IPS-18c (cell line): ENCODE results near the gene SNX25.

Experiments
- H3K4me3 ChIP-seq: 2 replicates; pipeline ENCODE4 v1.7.0; 2013; ENCODE audit warnings: low read depth, mild to moderate bottlenecking, low read length, moderate library complexity; ENCODE audit not compliant: insufficient read depth
- H3K9me3 ChIP-seq: one replicate; pipeline ENCODE4 v1.6.1; 2013; ENCODE audit warnings: mild to moderate bottlenecking, low read length, moderate library complexity; ENCODE audit not compliant: control insufficient read depth, insufficient read depth

Gene SNX25

GRCh38 chr4:185369731-185370130 is 160.3 kb downstream of the SNX25 start:
- H3K9me3 ChIP-seq, result no peaks in the 10 kb centered on the region
- no peak overlapping the region for H3K4me3 ChIP-seq

GRCh38 chr4:185370268-185370949 is 161.0 kb downstream of the SNX25 start:
- no peaks in the 10 kb centered on the region for H3K9me3 ChIP-seq
- no peak overlapping the region for H3K4me3 ChIP-seq

DNA sequence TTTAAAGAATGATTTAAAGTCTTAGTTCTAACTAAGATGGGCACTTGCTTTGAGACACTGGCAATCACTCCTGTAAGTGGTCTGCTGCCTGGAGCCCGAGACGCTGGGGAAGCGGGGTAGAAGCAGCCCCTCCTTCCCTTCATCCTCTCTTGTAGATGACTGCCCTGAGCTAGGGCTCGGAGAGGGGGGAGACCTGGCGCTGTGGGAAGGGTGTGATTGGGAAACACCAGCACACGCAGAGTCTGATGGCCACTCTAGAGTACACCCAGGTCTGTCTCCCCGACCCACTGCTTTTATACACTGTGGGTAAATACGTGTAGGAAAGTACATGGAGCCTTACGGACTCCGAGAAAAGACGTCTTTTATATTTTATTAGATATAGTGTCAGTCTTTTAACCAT is 162.3 kb downstream of the SNX25 start:
- no peak overlapping the region for H3K4me3 ChIP-seq

DNA sequence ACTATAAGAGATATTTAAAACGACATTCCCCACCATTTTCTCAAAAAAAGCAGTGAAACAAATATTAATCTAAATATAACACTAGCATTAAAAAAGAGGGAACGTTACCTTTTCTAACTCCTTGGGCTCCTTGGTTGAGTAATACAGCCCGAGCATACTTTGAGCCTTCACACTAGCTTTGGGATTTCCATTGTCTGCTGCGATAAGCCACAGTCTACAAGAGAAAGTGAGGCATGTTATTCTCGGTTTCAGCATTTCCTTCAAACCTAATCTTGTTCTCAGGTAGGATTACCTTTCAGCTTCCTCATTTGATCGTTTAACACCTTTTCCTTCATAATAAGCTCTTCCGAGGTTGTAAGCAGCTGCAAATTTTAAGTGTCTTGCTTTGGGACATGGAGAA is 164.6 kb downstream of the SNX25 start:
- H3K4me3 ChIP-seq, result no peak overlapping the region

More for the DNA sequence above, 162.3 kb downstream of the SNX25 start:
- no peaks in the 10 kb centered on the region for H3K9me3 ChIP-seq

DNA sequence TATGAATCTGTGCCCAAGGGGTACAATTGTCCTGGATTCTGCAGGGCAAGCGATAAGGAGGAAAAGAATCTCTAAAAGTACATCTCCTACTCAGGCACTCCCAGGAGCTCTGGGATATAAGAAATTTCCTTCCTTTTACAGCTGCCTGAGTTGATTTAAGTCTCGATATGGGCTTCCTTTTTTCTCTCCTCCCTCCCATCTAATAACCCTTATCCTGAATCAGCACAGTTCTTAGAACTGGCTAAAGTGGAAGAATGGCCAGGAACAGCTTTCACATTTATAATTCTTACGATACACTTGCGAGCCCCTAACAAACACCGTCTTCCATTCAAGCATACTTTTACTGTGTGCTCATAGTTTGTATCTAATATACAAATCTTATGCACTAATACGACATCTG is 165.2 kb downstream of the SNX25 start:
- no peaks in the 10 kb centered on the region for H3K9me3 ChIP-seq
- no peak overlapping the region for H3K4me3 ChIP-seq

More for the DNA sequence above, 164.6 kb downstream of the SNX25 start:
- no peaks in the 10 kb centered on the region for H3K9me3 ChIP-seq

DNA sequence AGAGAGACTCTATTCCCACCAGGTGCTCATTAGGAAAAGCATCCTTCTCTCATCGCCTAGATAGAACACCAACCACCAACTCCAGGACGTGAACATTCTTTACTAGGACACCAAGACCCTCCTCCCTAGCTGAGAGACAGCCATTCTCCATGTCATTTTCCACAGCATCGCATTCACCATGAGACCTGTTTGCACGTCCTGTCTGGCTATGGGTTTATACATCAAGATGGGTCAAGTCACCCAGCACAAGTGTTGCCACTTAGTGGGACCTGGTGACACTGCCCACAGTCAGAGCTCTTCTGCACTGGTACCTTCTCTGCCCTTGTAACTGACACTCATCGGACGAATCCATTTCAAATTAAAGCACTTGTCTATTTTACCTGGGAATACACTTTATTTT is 168.9 kb downstream of the SNX25 start:
- no peak overlapping the region for H3K4me3 ChIP-seq
- no peaks in the 10 kb centered on the region for H3K9me3 ChIP-seq

DNA sequence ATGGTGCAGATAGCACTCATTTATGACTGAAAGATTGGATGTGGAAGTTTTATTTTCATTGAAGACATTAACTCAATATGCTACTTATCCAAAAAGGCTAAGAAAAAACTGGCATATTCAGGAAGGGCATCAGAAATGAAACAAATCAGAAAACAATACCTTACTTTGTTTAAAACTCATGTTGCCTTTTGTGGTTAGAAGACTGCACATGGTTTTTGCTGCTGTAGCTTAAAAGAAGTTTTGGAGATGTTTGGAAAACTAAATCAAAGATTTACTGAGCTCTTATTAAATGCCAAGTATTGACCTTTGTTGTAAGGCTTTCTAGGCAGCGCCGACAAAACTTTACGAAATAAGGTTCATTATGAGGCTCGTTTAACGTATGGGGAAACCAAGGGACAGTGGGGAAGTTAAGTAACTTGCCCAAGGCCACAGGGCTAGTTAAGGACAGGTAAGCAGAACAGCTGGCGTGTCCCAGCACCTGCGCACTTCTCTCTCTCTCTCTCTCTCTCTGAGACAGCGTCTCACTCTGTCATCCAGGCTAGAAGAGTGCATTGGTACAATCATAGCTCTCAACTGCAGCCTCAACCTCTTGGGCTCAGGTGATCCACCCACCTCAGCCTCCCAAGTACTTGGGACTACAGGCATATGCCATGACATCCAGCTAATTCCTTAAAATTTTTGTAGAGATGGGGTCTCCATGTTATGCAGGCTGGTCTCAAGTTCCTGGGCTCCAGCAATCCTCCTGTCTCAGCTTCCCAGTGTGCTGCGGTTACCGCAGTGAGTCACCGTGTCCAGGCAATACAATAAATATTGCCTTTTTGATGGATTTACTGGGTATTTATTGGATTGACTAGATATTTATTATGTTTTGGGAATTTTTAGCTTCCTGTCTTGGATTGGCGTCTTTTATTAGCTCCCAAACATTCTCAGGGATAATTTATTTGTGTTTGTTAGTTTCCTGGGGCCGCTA is 170.2 kb downstream of the SNX25 start:
- no peaks in the 10 kb centered on the region for H3K9me3 ChIP-seq
- no peak overlapping the region for H3K4me3 ChIP-seq

DNA sequence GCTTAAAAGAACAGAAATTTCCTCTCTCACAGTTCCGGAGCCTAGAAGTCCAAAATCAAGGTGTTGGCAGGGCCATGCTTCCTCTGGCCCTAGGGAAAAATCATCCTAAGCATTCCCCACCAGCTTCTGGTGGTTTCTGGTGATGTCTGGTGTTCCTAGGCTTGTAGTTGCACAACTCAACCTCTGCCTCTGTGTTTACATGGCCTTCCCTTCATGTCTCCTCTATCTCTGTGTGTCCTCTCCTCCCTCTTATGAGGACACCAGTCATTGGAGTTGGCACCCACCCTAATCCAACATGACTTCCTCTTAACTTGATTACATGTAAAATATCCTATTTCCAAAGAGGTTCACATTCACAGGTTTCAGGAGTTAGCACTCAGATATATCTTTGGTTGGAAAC is 170.9 kb downstream of the SNX25 start:
- Histone ChIP-seq H3K4me3 (no peak overlapping the region), H3K9me3 (no peaks in the 10 kb centered on the region)

DNA sequence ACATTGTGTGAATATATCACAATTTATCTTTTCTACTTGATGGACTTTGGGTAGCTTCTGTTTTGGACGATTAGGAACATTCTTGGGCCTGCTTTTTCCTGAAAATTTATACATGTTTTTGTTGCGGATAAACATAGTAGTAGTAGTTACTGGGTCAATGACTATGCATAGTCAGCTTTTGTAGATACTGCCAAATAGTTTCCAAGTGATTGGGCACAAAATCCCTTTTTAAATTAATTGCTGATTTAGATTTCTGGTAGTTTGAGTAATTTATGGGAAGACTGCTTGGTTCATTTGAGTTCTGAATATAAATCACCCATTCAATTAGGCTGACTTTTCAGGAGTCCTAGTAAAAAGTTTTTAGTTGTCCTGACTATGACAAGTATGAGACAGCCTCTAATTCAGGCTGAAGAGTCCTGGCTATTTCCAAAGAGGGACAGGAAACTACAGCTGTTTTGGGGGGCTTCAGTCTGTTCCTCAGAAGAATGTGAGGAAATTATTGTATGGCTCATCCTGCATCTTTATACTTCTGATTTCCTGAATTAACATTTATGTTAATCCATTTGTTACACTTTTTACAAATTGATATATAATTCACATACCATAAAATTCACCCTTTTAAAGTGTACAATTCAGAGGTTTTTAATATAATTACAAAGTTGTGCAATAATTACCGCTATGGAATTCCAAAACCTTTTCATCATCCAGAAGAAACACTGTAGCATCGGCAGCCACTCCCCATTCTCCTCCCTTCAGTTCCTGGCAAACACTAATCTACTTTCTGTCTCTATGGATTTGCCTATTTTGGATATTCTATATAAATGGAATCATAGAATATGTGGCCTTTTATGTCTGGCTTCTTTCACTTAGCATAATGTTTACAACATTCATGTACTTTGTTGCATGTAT is 172.1 kb downstream of the SNX25 start:
- H3K4me3 ChIP-seq, result no peak overlapping the region
- no peaks in the 10 kb centered on the region for H3K9me3 ChIP-seq

DNA sequence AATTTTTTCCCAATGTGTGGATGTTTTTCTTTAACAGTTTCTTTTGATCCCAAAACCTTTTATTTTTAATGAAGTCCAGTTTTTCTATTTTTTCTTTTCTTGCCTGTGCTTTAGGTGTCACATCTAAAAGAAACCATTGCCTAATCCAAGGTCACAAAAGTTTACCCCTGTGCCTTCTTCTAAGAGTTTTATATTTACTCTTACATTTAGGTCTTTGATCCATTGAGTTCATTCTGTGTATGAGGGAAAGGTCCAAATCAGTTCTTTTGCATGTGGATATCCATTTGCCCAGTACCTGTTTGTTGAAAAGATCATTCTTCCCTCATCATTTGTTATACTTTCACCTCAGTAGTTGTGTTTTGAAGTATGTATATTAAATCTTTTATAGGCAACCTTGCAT is 173.4 kb downstream of the SNX25 start:
- Histone ChIP-seq H3K4me3 (no peak overlapping the region), H3K9me3 (no peaks in the 10 kb centered on the region)

DNA sequence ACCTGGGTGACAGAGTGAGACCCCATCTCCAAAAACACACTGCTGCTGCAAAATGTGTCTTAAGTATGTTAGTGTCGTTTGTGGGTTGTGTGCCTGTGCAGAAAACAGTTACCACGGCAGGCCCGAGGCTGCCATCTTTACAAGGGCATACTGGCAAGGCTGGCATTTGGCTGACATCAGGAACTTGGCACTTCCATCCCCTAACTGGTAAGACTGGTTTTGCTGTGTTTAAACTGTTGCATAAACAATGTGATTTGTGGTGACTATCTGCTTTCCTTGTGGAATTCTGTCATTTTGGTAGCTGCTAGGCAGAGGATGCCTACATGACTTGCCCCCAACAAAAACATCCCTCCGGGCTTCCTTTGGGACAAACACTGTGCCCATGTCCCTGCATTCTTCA is 174.1 kb downstream of the SNX25 start:
- no peak overlapping the region for H3K4me3 ChIP-seq
- no peaks in the 10 kb centered on the region for H3K9me3 ChIP-seq

DNA sequence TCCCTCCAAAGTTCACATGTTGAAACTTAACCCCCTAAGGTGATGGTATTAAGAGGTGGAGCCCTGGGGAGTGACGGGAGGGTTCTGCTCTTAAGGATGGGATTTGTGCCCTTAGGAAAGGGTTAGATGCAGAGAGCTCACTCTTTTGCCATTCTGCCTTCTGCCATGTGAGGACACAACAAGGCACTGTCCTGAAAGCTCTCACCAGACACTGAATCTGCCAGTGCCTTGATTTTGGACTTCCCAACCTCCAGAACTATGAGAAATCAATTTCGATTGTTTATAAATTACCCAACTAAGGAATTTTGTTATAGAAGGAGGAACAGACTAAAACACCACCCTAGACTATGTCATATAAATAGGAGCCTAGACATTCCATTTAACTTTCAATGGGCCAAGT is 174.7 kb downstream of the SNX25 start:
- Histone ChIP-seq H3K9me3 (no peaks in the 10 kb centered on the region), H3K4me3 (no peak overlapping the region)

- Histone ChIP-seq H3K9me3 (no peaks in the 10 kb centered on the region), H3K4me3 (no peak overlapping the region)
Observed at GRCh38 chr4:185384930-185385331, 175.5 kb downstream of the SNX25 start.

- Histone ChIP-seq H3K4me3 (no peak overlapping the region), H3K9me3 (no peaks in the 10 kb centered on the region)
Observed at GRCh38 chr4:185387957-185388356, 178.6 kb downstream of the SNX25 start.

DNA sequence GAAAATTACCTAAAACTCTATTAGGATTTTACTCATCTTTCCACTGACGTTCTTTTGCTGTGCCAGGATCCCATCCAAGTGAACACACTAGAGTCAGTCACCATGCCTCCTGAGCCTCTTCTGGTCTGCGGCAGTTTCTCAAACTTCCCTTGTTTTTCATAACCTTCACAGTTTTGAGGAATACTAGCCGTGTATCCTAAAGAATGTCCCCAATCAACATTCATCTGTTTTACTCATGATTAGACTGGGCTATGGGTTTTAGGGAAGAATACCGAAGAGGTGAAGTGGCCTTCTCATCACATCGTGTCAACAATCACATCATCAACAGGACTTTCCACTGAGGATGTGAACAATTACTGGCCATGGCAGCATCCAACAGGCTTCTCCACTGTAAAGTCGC is 181.5 kb downstream of the SNX25 start:
- H3K4me3 ChIP-seq, result no peak overlapping the region
- no peaks in the 10 kb centered on the region for H3K9me3 ChIP-seq

- H3K4me3 ChIP-seq, result no peak overlapping the region
Observed at GRCh38 chr4:185392156-185392555, 182.8 kb downstream of the SNX25 start.

GRCh38 chr4:185394568-185395237 is 185.3 kb downstream of the SNX25 start:
- no peaks in the 10 kb centered on the region for H3K9me3 ChIP-seq
- H3K4me3 ChIP-seq, result no peak overlapping the region

More at GRCh38 chr4:185392156-185392555, 182.8 kb downstream of the SNX25 start:
- H3K9me3 ChIP-seq, result no peaks in the 10 kb centered on the region
